Coronary artery (tissue), 2 donors: Measurements from ENCODE around the gene CDH4.

Experiments used
- DNase-seq: peaks from one replicate; pipeline ENCODE4 v3.0.0-alpha.2; 2017; ENCODE audit warnings: low spot score
- H3K27ac ChIP-seq, 2 donors: fragments of 200-600 bp; sonication (generic); one replicate each; pipeline ENCODE4 v1.5.1; 2016 to 2019
- H3K4me3 ChIP-seq: fragments of 200-600 bp; sonication (generic); 2 replicates; pipeline ENCODE4 v1.5.1; 2016; ENCODE audit warnings: mild to moderate bottlenecking, moderate library complexity
- CTCF ChIP-seq: fragments of 200-600 bp; sonication (generic); IDR thresholded peaks from one replicate; pipeline ENCODE4 v1.5.1; 2019; ENCODE audit warnings: antibody characterized with exemption

CDH4 gene

GRCh38 chr20:61925555-61926252, 673.6 kb downstream of the CDH4 start:
- TF ChIP-seq CTCF = no peak
- DNase-seq = no peak

GRCh38 chr20:61926253-61926613, 674.2 kb downstream of the CDH4 start:
- DNase-seq = no peak
- TF ChIP-seq CTCF = no peak
- H3K27ac ChIP-seq = no peak overlapping the region
- no peak overlapping the region for H3K4me3 ChIP-seq

More at GRCh38 chr20:61925555-61926252, 673.6 kb downstream of the CDH4 start:
- Histone ChIP-seq H3K27ac (no peak overlapping the region), H3K4me3 (no peak overlapping the region)

DNA sequence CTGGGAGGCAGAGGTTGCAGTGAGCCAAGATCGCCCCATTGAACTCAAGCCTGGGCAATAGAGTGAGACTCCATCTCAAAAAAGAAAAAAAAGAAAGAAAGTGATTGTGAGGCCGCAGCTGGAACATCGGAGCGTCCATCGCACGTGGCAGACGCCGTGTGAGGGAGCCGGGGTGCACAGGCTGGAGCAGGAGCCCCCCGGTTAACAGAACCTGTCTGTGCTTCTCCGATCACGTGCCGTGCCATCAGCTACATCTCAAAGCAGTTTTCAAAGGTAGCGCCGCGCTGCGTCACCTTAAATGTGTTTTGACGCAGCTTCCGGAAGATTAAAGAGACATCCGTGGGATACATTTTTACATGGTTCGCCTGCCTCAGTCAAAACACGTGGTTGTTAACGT, 674.7 kb downstream of the CDH4 start:
- no peak for DNase-seq
- Histone ChIP-seq H3K27ac (no peak overlapping the region), H3K4me3 (no peak overlapping the region)
- TF ChIP-seq CTCF = no peak

DNA sequence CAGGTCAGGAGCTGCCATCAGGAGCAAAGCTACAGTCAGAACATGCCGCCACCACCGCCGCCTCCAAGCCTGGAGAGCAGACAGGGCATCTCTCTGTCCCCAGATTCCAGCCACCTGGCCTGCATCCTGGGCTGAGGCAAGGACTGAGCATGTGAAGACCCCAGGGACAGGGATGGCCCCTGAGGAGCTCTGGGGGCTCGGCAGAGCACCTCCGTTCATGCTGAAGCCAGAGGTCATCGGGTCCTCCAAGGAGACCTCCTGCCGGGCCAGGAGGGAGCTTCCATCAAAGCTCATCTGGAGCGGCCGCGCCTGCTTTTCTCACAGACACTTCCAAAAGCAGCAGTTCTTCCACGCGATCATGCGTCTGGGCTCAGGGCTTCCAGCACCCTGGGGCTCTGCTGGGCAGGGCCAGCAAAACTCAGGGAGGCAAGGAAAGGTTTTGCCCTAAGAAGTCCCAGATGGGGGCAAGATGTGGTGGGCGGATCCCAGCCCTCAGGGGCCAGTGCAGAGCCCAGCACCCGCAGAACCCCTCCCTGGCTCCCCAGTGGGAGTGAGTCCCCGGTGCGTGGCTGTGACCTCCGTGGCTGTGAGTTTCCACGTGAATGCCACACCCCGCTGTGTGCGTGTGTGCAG, 675.2 kb downstream of the CDH4 start:
- no peak for TF ChIP-seq CTCF
- H3K27ac ChIP-seq = no peak overlapping the region
- H3K4me3 ChIP-seq = no peak overlapping the region
- no peak for DNase-seq

DNA sequence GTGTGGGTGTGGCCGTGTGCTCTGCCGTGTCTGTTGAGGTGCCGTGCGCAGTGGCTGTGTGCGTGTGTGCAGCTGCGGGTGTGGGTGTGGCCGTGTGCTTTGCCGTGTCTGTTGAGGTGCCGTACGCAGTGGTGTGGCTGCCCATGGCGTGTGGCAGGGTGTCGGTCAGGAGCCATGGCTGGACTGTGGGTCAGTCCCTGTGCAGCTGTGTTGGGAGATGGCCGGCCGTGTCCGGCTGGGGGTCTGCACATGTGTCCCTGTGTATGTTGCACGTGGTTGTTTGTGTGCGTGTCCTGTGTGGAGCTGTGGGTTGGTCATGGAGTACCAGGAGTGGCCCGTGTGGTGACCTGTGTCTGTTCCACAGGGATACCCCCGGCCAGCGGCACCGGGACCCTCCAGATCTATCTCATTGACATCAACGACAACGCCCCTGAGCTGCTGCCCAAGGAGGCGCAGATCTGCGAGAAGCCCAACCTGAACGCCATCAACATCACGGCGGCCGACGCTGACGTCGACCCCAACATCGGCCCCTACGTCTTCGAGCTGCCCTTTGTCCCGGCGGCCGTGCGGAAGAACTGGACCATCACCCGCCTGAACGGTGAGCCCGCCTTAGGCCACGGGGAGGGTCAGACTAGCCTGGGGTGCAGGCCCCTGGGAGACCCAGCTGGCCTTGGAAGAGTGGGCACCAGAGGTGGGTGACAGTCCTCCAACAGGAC, 675.9 kb downstream of the CDH4 start:
- Histone ChIP-seq H3K4me3 (no peak overlapping the region), H3K27ac (no peak overlapping the region)
- TF ChIP-seq CTCF = no peak
- no peak for DNase-seq

DNA sequence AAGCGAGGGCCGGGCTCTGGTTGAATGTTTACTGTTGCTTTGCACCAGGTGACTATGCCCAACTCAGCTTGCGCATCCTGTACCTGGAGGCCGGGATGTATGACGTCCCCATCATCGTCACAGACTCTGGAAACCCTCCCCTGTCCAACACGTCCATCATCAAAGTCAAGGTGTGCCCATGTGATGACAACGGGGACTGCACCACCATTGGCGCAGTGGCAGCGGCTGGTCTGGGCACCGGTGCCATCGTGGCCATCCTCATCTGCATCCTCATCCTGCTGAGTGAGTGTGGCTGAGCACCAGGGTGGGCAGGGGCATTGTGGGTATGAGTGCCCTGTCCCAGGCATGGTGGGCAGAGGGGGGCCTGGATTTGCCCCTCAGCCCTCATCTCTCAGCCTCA, 677.5 kb downstream of the CDH4 start:
- no peak for DNase-seq
- TF ChIP-seq CTCF = no peak
- Histone ChIP-seq H3K27ac (no peak overlapping the region), H3K4me3 (no peak overlapping the region)
